A549 (cell line): ENCODE data around the gene TMEM267. TPM values are rescaled to one million over a fixed set of nuclear protein-coding genes. Genes with fewer than 3 reads are reported as not detected.

Source experiments
- ATAC-seq, 2 experiments: fragments of 200-7000 bp in 1 of 2; fragments of >200 bp in 1 of 2; cut with Nextera tagmentation in 1 of 2; cut with Tn5 transposase in 1 of 2; 3 replicates each; pipeline versions ENCODE4 v1.8.0 to v1.9.1; 2018 to 2020; ENCODE audit warnings: mild to moderate bottlenecking in 1 of 2, moderate library complexity in 1 of 2
- CTCF ChIA-PET: fragments of 300-600 bp; sonication (Branson Sonifier 250); formaldehyde crosslinking; extraction: SDS; loops from one replicate; lab custom pipeline; 2021; ENCODE audit warnings: antibody characterized with exemption, inconsistent platforms; lab: Yijun Ruan, JAX
- POLR2A ChIA-PET: fragments of 350-600 bp; formaldehyde crosslinking; extraction: SDS; loops from one replicate; lab custom pipeline; 2021; ENCODE audit warnings: antibody characterized with exemption, inconsistent platforms; lab: Yijun Ruan, JAX
- DNase-seq, 2 experiments: peaks; one replicate each; pipeline versions ENCODE4 v3.0.0 to v3.0.0-alpha.2; 2011 to 2016; ENCODE audit warnings: low read depth in 1 of 2, low spot score in 1 of 2
- FAIRE-seq: peaks from 2 replicates; lab custom pipeline; 2011; peaks lifted over from hg19 to GRCh38; lab: Jason Lieb, UNC
- H3K27ac ChIP-seq, 2 experiments: fragments of >200 bp; sonication (Bioruptor Twin); formaldehyde crosslinking; 3 replicates each; pipeline ENCODE4 v1.5.1; 2016 to 2017
- H3K4me1 ChIP-seq: fragments of >200 bp; sonication (Bioruptor Twin); formaldehyde crosslinking; 3 replicates; pipeline ENCODE4 v1.6.1; 2016
- H3K4me2 ChIP-seq: fragments of >200 bp; sonication (Bioruptor Twin); formaldehyde crosslinking; 3 replicates; pipeline ENCODE4 v1.6.1; 2016
- H3K4me3 ChIP-seq: fragments of >200 bp; sonication (Bioruptor Twin); formaldehyde crosslinking; 3 replicates; pipeline ENCODE4 v1.5.1; 2016
- H3K9me3 ChIP-seq: fragments of >200 bp; sonication (Bioruptor Twin); formaldehyde crosslinking; 3 replicates; pipeline ENCODE4 v1.6.1; 2016
- ATOH8 ChIP-seq: fragments of 250-450 bp; sonication (Bioruptor Pico); IDR thresholded peaks from 2 replicates; pipeline ENCODE4 v1.5.0; 2020; ENCODE audit warnings: low read depth, mild to moderate bottlenecking, moderate library complexity
- CBX2 ChIP-seq: fragments of 200-600 bp; sonication (generic); IDR thresholded peaks from 2 replicates; pipeline ENCODE4 v1.6.1; 2016; ENCODE audit warnings: low read depth, mild to moderate bottlenecking, borderline replicate concordance
- CHD2 ChIP-seq: fragments of 150-350 bp; IDR thresholded peaks from 2 replicates; pipeline ENCODE4 v1.6.1; 2014; ENCODE audit warnings: low read length; ENCODE audit not compliant: partially characterized antibody
- CHD4 ChIP-seq: fragments of 200-600 bp; sonication (generic); IDR thresholded peaks from 2 replicates; pipeline ENCODE4 v1.6.1; 2016; ENCODE audit warnings: antibody characterized with exemption, mild to moderate bottlenecking, borderline replicate concordance
- CTCF ChIP-seq: fragments of >200 bp; sonication (Bioruptor Twin); formaldehyde crosslinking; IDR thresholded peaks from 3 replicates; pipeline ENCODE4 v1.5.1; 2016
- E2F6 ChIP-seq: IDR thresholded peaks from 2 replicates; pipeline ENCODE4 v1.6.1; 2012; ENCODE audit warnings: low read depth, borderline replicate concordance
- EHF ChIP-seq: fragments of 250-450 bp; sonication (Bioruptor Pico); IDR thresholded peaks from 2 replicates; pipeline ENCODE4 v1.5.0; 2020; ENCODE audit warnings: mild to moderate bottlenecking
- ESRRA ChIP-seq: fragments of 150-350 bp; IDR thresholded peaks from 2 replicates; pipeline ENCODE4 v1.6.1; 2014; ENCODE audit warnings: mild to moderate bottlenecking, low read length, borderline replicate concordance
- FOXS1 ChIP-seq: fragments of 250-450 bp; sonication (Bioruptor Pico); IDR thresholded peaks from 2 replicates; pipeline ENCODE4 v1.5.0; 2020; ENCODE audit warnings: mild to moderate bottlenecking, moderate library complexity
- GATA3 ChIP-seq: IDR thresholded peaks from 2 replicates; pipeline ENCODE4 v1.6.1; 2012; ENCODE audit warnings: borderline replicate concordance
- HDAC2 ChIP-seq: fragments of 200-600 bp; sonication (generic); IDR thresholded peaks from 2 replicates; pipeline ENCODE4 v1.6.1; 2016
- HEYL ChIP-seq: fragments of 250-450 bp; sonication (Bioruptor Pico); IDR thresholded peaks from 2 replicates; pipeline ENCODE4 v1.8.0; 2021; ENCODE audit warnings: mild to moderate bottlenecking, moderate library complexity
- HOXB13 ChIP-seq: fragments of 250-450 bp; sonication (Bioruptor Pico); IDR thresholded peaks from 2 replicates; pipeline ENCODE4 v1.5.0; 2020; ENCODE audit warnings: low read depth, mild to moderate bottlenecking, moderate library complexity
- HOXB5 ChIP-seq: fragments of 250-450 bp; sonication (Bioruptor Pico); IDR thresholded peaks from 2 replicates; pipeline ENCODE4 v1.5.0; 2020; ENCODE audit warnings: mild to moderate bottlenecking, moderate library complexity
- JUN ChIP-seq, 2 experiments: fragments of >200 bp; sonication (Bioruptor Twin); formaldehyde crosslinking; IDR thresholded peaks; 2 replicates in 1 of 2; 3 replicates in 1 of 2; pipeline ENCODE4 v1.6.1; 2016 to 2017
- KDM1A ChIP-seq: fragments of 200-600 bp; sonication (generic); IDR thresholded peaks from 2 replicates; pipeline ENCODE4 v1.6.1; 2016; ENCODE audit warnings: low read depth, mild to moderate bottlenecking
- KDM5A ChIP-seq: fragments of 200-600 bp; sonication (generic); IDR thresholded peaks from 2 replicates; pipeline ENCODE4 v1.6.1; 2016; ENCODE audit warnings: antibody characterized with exemption, mild to moderate bottlenecking
- MAFK ChIP-seq: fragments of 450-650 bp; IDR thresholded peaks from 2 replicates; pipeline ENCODE4 v1.6.1; 2014; ENCODE audit not compliant: partially characterized antibody
- MAX ChIP-seq: IDR thresholded peaks from 2 replicates; pipeline ENCODE4 v1.6.1; 2012
- NFE2L2 ChIP-seq: fragments of 150-350 bp; conservative IDR thresholded peaks from 2 replicates; pipeline ENCODE4 v1.6.1; 2014; ENCODE audit warnings: low read length
- NR3C1 ChIP-seq: fragments of >200 bp; sonication (Bioruptor Twin); formaldehyde crosslinking; IDR thresholded peaks from 3 replicates; pipeline ENCODE4 v1.6.1; 2017
- POLR2A ChIP-seq: IDR thresholded peaks from 2 replicates; pipeline ENCODE4 v1.6.1; 2012; ENCODE audit warnings: mild to moderate bottlenecking, low read length
- POLR2AphosphoS2 ChIP-seq: conservative IDR thresholded peaks from 2 replicates; pipeline ENCODE4 v1.6.1; 2012; ENCODE audit warnings: low read length, improper control_type of control experiment, inconsistent platforms
- RAD21 ChIP-seq, 2 experiments: fragments of >200 bp in 1 of 2; sonication (Bioruptor Twin) in 1 of 2; formaldehyde crosslinking in 1 of 2; IDR thresholded peaks in 1 of 2; conservative IDR thresholded peaks in 1 of 2; 2 replicates in 1 of 2; 3 replicates in 1 of 2; pipeline ENCODE4 v1.6.1; 2012 to 2018; ENCODE audit warnings: inconsistent platforms in 1 of 2
- SREBF2 ChIP-seq: fragments of 450-650 bp; IDR thresholded peaks from 2 replicates; pipeline ENCODE4 v1.6.1; 2014; ENCODE audit warnings: mild to moderate bottlenecking, moderate library complexity
- TP53 ChIP-seq: fragments of 250-450 bp; sonication (Bioruptor Pico); IDR thresholded peaks from 2 replicates; pipeline ENCODE4 v1.5.0; 2021; ENCODE audit warnings: mild to moderate bottlenecking, moderate library complexity
- ZC3H11A ChIP-seq: fragments of 450-650 bp; IDR thresholded peaks from 2 replicates; pipeline ENCODE4 v1.6.1; 2014; ENCODE audit warnings: antibody characterized with exemption, mild to moderate bottlenecking
- ZSCAN20 ChIP-seq: fragments of 250-450 bp; sonication (Bioruptor Pico); IDR thresholded peaks from 2 replicates; pipeline ENCODE4 v1.8.0; 2022; ENCODE audit warnings: mild to moderate bottlenecking, moderate library complexity
- WGBS: methylation state at CpG from one replicate; pipeline ENCODE4 v1.1.6; 2017; ENCODE audit errors: missing lambda C conversion rate; 5-methylcytosine and 5-hydroxymethylcytosine counted together
- polyA plus RNA-seq, 4 experiments: library from polyadenylated mRNA; depleted of rRNA in 3 of 4; stranded (reverse); fragments of >200 nt; fragmentation: RNase III in 1 of 4; extraction: RNeasy Plus Mini Kit Qiagen cat#74134 plus additional on column Dnase treatment in 1 of 4; gene quantifications; 2 replicates in 3 of 4; 3 replicates in 1 of 4; pipeline ENCODE4 v1.2.3, GENCODE V29; 2011 to 2017

TMEM267 gene
- polyA plus RNA-seq, 2 of the 4 experiments (the other 2 are of a cell fraction), result 15.8 to 46.1 TPM

- TF ChIP-seq FOXS1, result no peak
- no peak for TF ChIP-seq EHF (CRISPR knock-in tag)
- no peak for TF ChIP-seq HOXB13
- no peak for TF ChIP-seq KDM1A
- no peak for TF ChIP-seq ATOH8 (CRISPR knock-in tag)
- no peak for TF ChIP-seq CHD2
- no peak for TF ChIP-seq ESRRA
- TF ChIP-seq MAX, result no peak
- no peak for TF ChIP-seq TP53 (CRISPR knock-in tag)
- no peak for TF ChIP-seq KDM5A
- peak; percentile 92 to 97 for TF ChIP-seq JUN (IDR thresholded peaks at IDR 0.05)
- TF ChIP-seq NFE2L2, result no peak
- no peak for TF ChIP-seq CBX2
- TF ChIP-seq ZC3H11A, result no peak
- peak in 1 of 2 experiments; percentile 49; a peak in 3 of 5 replicates for TF ChIP-seq RAD21 (conservative IDR thresholded peaks at IDR 0.05 in 1 of 2, IDR thresholded peaks at IDR 0.05 in 1 of 2)
- no peak for TF ChIP-seq SREBF2
- TF ChIP-seq ZSCAN20 (CRISPR knock-in tag), result no peak
Observed at GRCh38 chr5:43432486-43433375, 50.9 kb downstream of the TMEM267 start (continued).

- Histone ChIP-seq H3K4me1 (peaks cover 73% of the 10 kb centered on the region), H3K4me2 (no peak overlapping the region), H3K4me3 (no peak overlapping the region), H3K9me3 (peaks cover 5% of the 10 kb centered on the region; the same call in 2 of the 3 replicates), H3K27ac (peak overlapping the region; percentile 80 to 88)
- ATAC-seq (no peak), DNase-seq (no peak), FAIRE-seq (no peak)
- ChIA-PET POLR2A (interaction anchor here (2.8 kb wide), 1 partner anchor 54 kb away, joined by 10 read pairs; the partner anchor contains the start of gene TMEM267), CTCF (interaction anchor here (0.8 to 1.8 kb wide), 5 partner anchors 8 to 54 kb away, joined by 3 to 4 read pairs (median 3); partner anchors contain the start of gene TMEM267)
- no peak for TF ChIP-seq E2F6
- no peak for TF ChIP-seq CTCF
- no peak for TF ChIP-seq POLR2AphosphoS2
- TF ChIP-seq HEYL (CRISPR knock-in tag), result no peak
- no peak for TF ChIP-seq ATOH8 (CRISPR knock-in tag)
- TF ChIP-seq NR3C1, result no peak
- TF ChIP-seq CHD4, result no peak
- no peak for TF ChIP-seq GATA3
- no peak for TF ChIP-seq HDAC2
- no peak for TF ChIP-seq TP53 (CRISPR knock-in tag)
- no peak for TF ChIP-seq POLR2A
- no peak for TF ChIP-seq CBX2
- no peak for TF ChIP-seq MAFK
- no peak for TF ChIP-seq HOXB5 (CRISPR knock-in tag)
- TF ChIP-seq JUN (IDR thresholded peaks at IDR 0.05), result no peak
- no peak for TF ChIP-seq CHD2
- TF ChIP-seq FOXS1, result no peak
- TF ChIP-seq EHF (CRISPR knock-in tag), result no peak
- WGBS, result 91% methylated on average over 2 of the region's 2 CpGs
Observed at GRCh38 chr5:43429706-43430105, 54.0 kb downstream of the TMEM267 start.
